Activated CD4-positive, alpha-beta memory T cell treated with anti-CD3 and anti-CD28 coated beads, Interleukin-2, amount 10 ng/mL, durations not matched to agents 7 days and 5 days (primary cell): Measurements from ENCODE around the gene HOTAIR. TPM values are rescaled to one million over a fixed set of nuclear protein-coding genes. Genes with fewer than 3 reads are reported as not detected.

Experiments
- CTCF ChIA-PET: fragments of 350-600 bp; sonication (Branson Sonifier 250); formaldehyde crosslinking; loops from one replicate; lab custom pipeline; 2021; ENCODE audit warnings: antibody characterized with exemption, inconsistent platforms; lab: Charles Lee
- POLR2A ChIA-PET: fragments of 350-600 bp; sonication (Branson Sonifier 250); formaldehyde crosslinking; loops from one replicate; lab custom pipeline; 2021; ENCODE audit warnings: antibody characterized with exemption; lab: Charles Lee
- DNase-seq: peaks from one replicate; pipeline ENCODE4 v3.0.0-alpha.2; 2020
- H3K27ac Mint-ChIP-seq: one replicate; pipeline ENCODE4 v1.8.0; 2021; ENCODE audit warnings: mild to moderate bottlenecking, mixed read lengths
- H3K27me3 Mint-ChIP-seq: one replicate; pipeline ENCODE4 v1.8.0; 2021; ENCODE audit warnings: mixed read lengths
- H3K36me3 Mint-ChIP-seq: one replicate; pipeline ENCODE4 v1.8.0; 2021; ENCODE audit warnings: low read depth, mixed read lengths
- H3K4me1 Mint-ChIP-seq: one replicate; pipeline ENCODE4 v1.8.0; 2021; ENCODE audit warnings: mixed read lengths
- H3K4me3 Mint-ChIP-seq: one replicate; pipeline ENCODE4 v1.8.0; 2021; ENCODE audit warnings: mild to moderate bottlenecking, mixed read lengths
- H3K9me3 Mint-ChIP-seq: one replicate; pipeline ENCODE4 v1.8.0; 2021; ENCODE audit warnings: mixed read lengths
- total RNA-seq, 2 experiments: library from RNA; stranded (reverse); gene quantifications; one replicate each; pipeline ENCODE4 v1.2.3, GENCODE V29; 2021

HOTAIR gene
- total RNA-seq, 2 experiments from 2014 or later: not detected

DNA sequence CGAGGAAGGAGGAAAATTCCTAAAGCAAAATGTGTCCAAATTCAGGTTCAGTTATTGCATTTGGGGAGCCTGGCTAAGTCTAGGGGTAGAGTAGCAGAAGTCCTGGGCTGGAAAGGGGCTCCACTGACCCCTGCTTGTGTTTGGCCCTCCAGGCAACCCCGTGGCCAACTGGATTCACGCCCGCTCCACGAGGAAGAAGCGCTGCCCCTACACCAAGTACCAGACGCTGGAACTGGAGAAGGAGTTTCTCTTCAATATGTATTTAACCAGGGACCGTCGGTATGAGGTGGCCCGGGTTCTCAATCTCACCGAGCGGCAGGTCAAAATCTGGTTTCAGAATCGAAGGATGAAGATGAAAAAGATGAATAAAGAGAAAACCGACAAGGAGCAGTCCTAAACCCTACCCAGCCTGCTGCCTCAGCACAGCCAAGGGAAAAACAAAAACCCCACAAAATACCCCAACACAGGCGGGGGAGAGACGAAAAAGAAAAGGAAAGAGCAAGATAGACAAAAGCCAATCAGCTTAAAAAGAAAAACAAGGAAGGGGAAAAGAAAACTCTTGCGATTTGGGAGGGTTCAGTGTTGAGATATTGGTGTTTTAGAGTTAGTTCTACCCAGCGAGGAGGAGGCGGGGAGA lies 27.6 kb upstream of the HOTAIR start:
- Mint-ChIP-seq H3K27ac (no peak overlapping the region), H3K36me3 (no peaks in the 10 kb centered on the region), H3K27me3 (peaks cover 97% of the 10 kb centered on the region), H3K9me3 (no peaks in the 10 kb centered on the region), H3K4me3 (no peak overlapping the region), H3K4me1 (peaks cover 24% of the 10 kb centered on the region)
- ChIA-PET POLR2A (no interaction called here), CTCF (interaction anchor here (0.9 to 1.2 kb wide), 2 partner anchors 26 to 30 kb away, joined by 3 to 5 read pairs; no protein-coding TSS in a partner anchor)
- DNase-seq: no peak

DNA sequence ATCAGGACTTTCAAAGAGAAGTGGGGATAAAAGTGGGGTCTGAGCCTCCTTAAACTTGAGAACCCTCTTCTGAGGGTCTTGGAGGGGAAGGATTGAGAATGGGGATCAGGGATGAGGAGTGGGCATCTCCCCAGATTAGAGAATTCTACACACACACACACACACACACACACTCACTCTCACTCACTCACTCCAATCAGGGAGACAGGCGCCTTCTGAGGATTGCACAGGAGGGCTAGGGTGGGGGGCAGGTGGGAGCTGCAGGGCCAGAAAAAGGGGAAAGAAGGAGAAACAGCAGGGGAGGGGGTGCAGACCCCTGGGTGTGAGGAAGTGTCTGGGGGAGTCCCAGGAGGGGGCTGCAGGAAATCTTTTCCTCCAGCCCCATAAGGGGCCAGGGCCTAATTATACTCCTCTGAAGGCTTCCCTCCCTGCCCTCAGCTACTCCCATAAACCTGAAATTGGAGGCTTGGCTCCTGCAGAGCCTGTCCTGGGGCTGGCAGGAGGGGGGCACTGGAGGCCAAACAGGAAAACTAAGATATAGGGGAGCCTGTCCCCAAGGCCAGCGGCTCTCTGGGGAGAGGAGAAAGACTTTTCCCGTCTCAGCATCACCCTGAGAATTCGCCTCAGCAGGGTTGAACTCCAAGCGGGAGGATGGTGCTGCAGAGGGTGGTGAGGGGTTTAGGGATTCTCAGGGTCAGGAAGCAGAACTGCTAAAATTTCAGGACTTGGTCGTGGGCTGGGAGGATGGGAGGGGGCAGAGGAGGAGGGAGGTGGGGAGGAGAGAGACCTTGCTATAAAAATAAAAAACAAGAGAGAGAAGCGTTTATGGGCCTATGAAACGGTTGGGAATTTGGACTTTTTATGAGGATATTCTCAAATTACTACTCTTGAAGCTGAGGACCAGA lies 26.8 kb upstream of the HOTAIR start:
- Mint-ChIP-seq H3K36me3 (no peaks in the 10 kb centered on the region), H3K4me1 (peaks cover 21% of the 10 kb centered on the region), H3K9me3 (no peaks in the 10 kb centered on the region), H3K4me3 (no peak overlapping the region), H3K27ac (no peak overlapping the region), H3K27me3 (peaks cover 97% of the 10 kb centered on the region)
- DNase-seq: no peak
- POLR2A ChIA-PET: interaction anchor here (1.3 kb wide), 1 partner anchor 14 kb away, joined by 5 read pairs; no protein-coding TSS in a partner anchor
- CTCF ChIA-PET: interaction anchor here (1.5 kb wide), 1 partner anchor 17 kb away, joined by 7 read pairs; the partner anchor contains the start of gene HOXC10

DNA sequence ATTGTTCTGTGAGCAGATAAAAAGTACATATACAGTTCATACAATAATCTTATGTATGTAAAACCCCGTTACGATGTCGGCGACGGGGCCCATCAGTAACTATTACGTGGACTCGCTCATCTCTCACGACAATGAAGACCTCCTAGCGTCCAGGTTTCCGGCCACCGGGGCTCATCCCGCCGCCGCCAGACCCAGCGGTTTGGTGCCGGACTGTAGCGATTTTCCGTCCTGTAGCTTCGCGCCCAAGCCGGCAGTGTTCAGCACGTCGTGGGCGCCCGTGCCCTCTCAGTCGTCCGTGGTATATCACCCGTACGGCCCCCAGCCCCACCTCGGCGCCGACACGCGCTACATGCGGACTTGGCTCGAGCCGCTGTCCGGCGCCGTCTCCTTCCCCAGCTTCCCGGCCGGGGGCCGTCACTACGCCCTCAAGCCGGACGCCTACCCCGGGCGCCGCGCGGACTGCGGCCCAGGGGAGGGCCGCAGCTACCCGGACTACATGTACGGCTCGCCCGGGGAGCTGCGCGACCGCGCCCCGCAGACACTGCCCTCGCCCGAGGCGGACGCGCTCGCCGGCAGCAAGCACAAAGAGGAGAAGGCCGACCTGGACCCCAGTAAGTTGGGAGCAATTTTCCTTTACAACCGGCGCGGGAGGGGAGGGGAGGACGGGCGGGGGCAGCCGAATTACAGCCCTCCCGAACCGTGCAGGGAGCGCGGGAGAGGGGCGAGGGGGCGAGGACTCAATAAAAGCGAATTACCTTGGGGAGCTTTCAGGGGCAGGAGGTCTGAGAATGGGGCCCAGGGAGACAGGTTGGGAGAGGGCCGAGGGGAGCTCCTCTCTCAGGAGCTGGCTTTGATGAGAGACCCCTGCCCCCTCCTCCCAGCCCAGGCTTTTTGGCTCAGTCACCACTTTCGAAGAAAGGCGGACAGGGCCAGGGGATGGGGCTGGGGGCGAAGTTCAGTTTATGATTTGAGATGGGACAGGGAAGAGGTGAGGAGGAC lies 25.7 kb upstream of the HOTAIR start, which contains the start of gene HOXC9:
HOXC9 (plus strand) TSS at position 46 of the 999 bp plus-strand sequence; CDS start at position 74, 28 bp downstream.
- ChIA-PET CTCF (interaction anchor here (0.9 to 1.5 kb wide), 3 partner anchors 16 to 214 kb away, joined by 4 to 7 read pairs (median 5); partner anchors contain the start of gene HOXC10), POLR2A (interaction anchor here (0.9 to 1.3 kb wide), 4 partner anchors 13 to 280 kb away, joined by 3 to 5 read pairs (median 3); partner anchors contain the start of gene CBX5)
- Mint-ChIP-seq H3K27ac (no peak within 1 kb of the TSS), H3K4me1 (peaks cover 19% of the 10 kb centered on the region), H3K27me3 (peaks cover 96% of the 10 kb centered on the region), H3K9me3 (no peaks in the 10 kb centered on the region), H3K4me3 (peak within 1 kb of the TSS; percentile 17), H3K36me3 (no peaks in the 10 kb centered on the region)
- no peak for DNase-seq

DNA sequence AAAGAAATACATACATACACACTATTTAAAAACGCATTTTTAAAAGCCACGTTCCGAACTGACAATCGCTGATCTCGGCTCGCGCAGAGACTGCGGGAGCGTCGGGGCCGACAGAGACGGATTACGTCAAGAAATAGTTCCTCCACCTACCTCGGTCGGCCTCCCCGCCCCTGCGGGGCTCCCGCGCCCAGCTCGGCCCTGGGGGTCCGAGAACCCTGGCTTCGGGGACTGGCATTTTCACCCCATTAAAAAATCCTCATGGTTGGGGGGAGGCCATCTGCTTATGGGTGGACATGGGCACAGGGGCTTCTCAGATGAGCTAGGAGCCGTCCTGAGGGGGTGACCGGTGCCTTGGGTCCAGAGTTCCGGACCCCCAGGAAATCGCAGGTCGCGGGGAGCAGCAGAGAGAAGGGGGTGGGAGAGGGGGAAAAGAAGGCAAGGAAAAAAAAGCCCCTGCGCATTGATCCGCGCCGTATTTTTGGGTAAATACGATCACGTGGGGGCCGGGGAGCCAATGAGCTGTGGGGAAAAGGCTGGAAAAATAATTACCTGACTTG lies 24.9 kb upstream of the HOTAIR start:
- no peak overlapping the region for H3K4me3 Mint-ChIP-seq
- ChIA-PET POLR2A (interaction anchor here (0.9 to 1.3 kb wide), 4 partner anchors 12 to 281 kb away, joined by 3 to 5 read pairs (median 3); partner anchors contain the start of gene CBX5), CTCF (interaction anchor here (0.9 to 1.5 kb wide), 4 partner anchors 15 to 215 kb away, joined by 3 to 7 read pairs (median 4); partner anchors contain the start of gene HOXC10)
- H3K9me3 Mint-ChIP-seq: no peaks in the 10 kb centered on the region
- H3K36me3 Mint-ChIP-seq: no peaks in the 10 kb centered on the region
- no peak overlapping the region for H3K27ac Mint-ChIP-seq
- peaks cover 26% of the 10 kb centered on the region for H3K4me1 Mint-ChIP-seq
- H3K27me3 Mint-ChIP-seq: peaks cover 95% of the 10 kb centered on the region
- no peak for DNase-seq

DNA sequence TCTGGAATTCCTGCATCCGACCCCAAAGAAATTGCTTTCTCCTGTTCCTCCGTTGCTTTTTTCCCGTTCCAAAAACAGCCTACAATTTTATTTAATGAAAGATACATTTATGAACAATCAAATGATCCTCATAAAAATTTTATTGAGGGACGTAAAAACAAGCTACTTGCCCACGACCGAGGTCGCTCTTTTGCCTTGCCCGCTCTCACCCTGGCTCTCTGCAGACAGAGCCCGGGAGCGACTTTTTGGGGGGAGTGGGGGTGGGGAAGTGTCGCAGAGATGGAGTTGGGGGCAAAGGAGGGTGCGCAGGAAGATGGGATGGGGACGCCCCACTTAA lies 24.1 kb upstream of the HOTAIR start:
- Mint-ChIP-seq H3K27ac (no peak overlapping the region), H3K9me3 (no peaks in the 10 kb centered on the region), H3K4me3 (no peak overlapping the region), H3K4me1 (peaks cover 28% of the 10 kb centered on the region), H3K36me3 (no peaks in the 10 kb centered on the region), H3K27me3 (peaks cover 95% of the 10 kb centered on the region)
- ChIA-PET POLR2A (interaction anchor here (0.9 to 1.1 kb wide), 2 partner anchors 32 to 202 kb away, joined by 3 read pairs; no protein-coding TSS in a partner anchor), CTCF (interaction anchor here (1.0 to 2.5 kb wide), 3 partner anchors 14 to 297 kb away, joined by 3 to 6 read pairs (median 3); partner anchors contain the start of gene HOXC10)
- DNase-seq: no peak

DNA sequence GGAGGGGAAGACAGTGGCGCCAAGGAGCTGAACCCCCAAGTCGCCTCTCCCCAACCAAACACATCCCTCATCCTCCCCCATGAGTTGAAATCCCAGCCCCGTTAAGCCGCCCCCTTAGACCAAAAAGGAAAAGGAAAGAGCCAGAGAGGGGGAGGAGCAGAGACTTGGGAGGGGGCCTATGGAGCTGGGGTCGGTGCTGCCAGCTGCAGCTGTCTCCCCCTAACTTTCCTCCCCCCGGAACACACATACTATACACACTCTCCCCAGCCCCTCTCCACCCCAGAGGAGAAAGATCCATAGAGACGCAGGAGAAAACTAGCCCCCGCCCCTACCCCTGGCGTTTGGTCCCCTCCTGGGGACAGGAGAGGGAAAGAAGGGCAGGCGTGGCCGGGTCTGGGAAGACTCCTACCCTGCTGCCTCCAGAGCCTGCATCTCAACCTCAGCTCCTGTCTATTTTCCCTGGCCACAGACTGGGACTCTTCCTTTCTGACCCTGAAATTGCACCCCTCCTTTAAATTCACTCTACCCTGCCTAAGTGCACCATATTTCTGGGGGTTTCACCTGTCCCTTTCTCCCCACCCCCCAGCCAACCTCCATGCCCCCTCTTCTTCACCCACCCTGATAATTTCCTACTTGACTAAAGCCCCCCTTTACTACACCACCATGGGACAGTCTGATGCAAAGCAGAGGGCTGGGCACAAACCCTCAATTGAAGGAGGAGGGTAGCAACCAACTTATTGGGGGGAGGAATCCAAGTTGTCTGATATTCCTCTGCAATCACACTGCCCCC lies 23.6 kb upstream of the HOTAIR start:
- Mint-ChIP-seq H3K4me3 (no peak overlapping the region), H3K27me3 (peaks cover 95% of the 10 kb centered on the region), H3K4me1 (peaks cover 28% of the 10 kb centered on the region), H3K36me3 (no peaks in the 10 kb centered on the region), H3K27ac (no peak overlapping the region), H3K9me3 (no peaks in the 10 kb centered on the region)
- POLR2A ChIA-PET: interaction anchor here (0.7 kb wide), 1 partner anchor 10 kb away, joined by 3 read pairs; no protein-coding TSS in a partner anchor
- no peak for DNase-seq
- CTCF ChIA-PET: interaction anchor here (0.9 to 2.5 kb wide), 4 partner anchors 13 to 296 kb away, joined by 3 to 7 read pairs (median 4); partner anchors contain the start of genes HOXC10 and HOXC5

DNA sequence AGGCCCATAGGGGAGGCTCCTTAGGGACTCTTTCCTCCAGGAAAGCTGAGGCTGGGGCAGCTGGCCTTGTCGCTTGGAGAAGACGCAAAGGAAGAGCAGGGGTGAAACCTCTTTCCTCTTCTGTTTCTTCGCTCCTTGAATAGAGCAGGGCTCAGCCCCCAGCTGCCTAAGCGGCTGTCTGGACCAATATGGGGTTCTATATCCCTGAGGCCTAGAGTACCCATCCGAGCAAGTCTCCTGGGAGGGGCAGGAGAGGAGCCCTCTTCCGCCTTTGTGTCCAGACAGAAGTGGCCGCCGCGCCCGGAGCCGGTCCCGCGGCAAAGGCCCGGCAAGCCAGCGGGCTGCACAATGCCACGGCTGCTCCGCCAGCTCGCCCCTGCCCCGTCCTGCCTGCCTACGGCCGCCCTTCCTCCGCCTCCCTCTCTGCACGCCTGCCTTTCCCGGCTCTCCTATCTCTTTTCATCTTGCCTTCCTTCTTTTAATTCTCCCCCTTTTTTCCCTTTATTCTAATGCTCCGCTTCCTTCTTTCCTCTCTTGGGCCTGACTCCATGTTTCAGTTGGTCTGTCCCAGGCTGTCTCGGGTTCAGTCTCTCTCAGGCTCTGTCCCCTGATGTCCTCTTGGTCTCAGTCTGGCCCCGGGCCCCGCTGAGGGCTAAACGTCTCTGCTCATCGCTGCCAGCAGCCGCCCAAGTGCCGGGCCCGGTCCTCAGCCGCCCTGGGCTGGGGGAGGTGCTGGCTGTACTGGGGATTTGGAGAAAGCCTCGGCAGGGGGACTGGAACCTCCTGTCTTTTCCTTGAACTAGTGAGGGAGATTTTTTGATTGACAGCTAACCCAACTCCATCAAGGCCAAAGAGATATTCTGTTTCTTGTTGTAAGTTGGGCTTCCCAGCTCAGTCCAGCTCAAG lies 22.7 kb upstream of the HOTAIR start:
- Mint-ChIP-seq H3K27me3 (peaks cover 96% of the 10 kb centered on the region), H3K36me3 (no peaks in the 10 kb centered on the region), H3K4me3 (no peak overlapping the region), H3K4me1 (peaks cover 27% of the 10 kb centered on the region), H3K27ac (no peak overlapping the region), H3K9me3 (no peaks in the 10 kb centered on the region)
- POLR2A ChIA-PET: interaction anchor here (0.7 to 1.5 kb wide), 2 partner anchors 10 to 12 kb away, joined by 3 read pairs; partner anchors contain the start of gene HOXC10
- CTCF ChIA-PET: interaction anchor here (0.9 to 2.5 kb wide), 3 partner anchors 35 to 295 kb away, joined by 3 to 7 read pairs (median 6); partner anchors contain the start of gene HOXC5
- DNase-seq: no peak

DNA sequence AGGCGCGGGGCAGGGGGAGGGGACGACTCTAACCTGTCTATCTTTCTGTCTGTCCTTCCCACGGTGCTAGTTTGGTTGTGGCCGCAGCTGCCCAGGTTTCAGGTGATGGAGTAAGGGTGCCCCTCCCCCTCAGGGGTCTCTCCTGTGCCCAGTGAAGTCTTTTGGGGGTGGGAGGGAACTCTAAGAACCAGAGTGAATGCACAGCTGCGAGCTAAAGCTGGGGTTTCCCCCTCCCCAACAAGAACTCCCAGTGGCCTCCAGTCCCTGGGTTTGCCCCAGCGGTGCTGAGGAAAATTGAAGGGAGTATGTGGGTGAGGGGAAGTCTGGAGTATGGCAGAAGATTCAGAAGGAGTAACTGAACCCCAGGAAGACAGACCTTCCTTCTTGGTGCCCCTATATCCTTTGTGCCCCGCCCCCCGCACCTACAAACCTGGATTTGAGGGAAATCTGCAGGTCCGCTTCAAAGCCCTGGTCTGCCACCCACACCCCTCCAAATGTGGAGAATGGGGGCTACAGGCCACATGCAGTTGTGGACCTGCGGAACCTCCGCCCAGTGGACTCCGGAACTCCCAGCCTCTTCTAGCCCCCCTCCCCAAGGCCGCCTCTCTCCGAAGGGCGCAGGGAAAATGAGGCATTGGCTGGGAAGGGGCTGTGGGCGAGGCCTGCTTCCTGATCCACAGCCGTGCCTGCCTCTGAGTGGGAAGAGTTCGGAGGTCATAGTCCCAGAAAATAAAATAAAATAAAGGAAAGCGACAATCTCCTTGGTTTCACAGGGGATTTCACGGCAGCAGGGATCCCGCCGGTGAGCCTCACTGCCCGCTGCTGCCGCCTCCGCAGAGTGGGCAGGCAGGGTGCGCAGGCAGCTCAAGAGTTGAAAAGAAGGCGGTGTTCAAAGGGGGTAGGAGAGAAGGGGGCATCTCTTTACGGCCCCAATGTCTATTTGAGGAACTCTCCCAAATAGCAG lies 21.8 kb upstream of the HOTAIR start:
- no peak for DNase-seq
- Mint-ChIP-seq H3K36me3 (no peaks in the 10 kb centered on the region), H3K27me3 (peaks cover 96% of the 10 kb centered on the region), H3K9me3 (no peaks in the 10 kb centered on the region), H3K4me1 (peaks cover 26% of the 10 kb centered on the region), H3K27ac (no peak overlapping the region), H3K4me3 (peak overlapping the region; percentile 62)
- POLR2A ChIA-PET: interaction anchor here (1.5 kb wide), 1 partner anchor 12 kb away, joined by 3 read pairs; the partner anchor contains the start of gene HOXC10
- CTCF ChIA-PET: interaction anchor here (1.0 to 2.5 kb wide), 2 partner anchors 9 to 195 kb away, joined by 3 to 6 read pairs; no protein-coding TSS in a partner anchor
